Skeletal muscle satellite cell (primary cell): Measurements from ENCODE around the gene TBC1D8.
"Not testable (repeated sequence)": the region's sequence is repeated elsewhere in the genome, so short reads cannot be mapped to it uniquely, and the experiment has no call there.

Source experiments
- H3K27me3 ChIP-seq: 2 replicates; pipeline ENCODE4 v1.7.0; 2013; ENCODE audit warnings: low read length; ENCODE audit not compliant: control insufficient read depth, insufficient read depth
- H3K36me3 ChIP-seq: 2 replicates; pipeline ENCODE4 v1.7.0; 2013; ENCODE audit warnings: mild to moderate bottlenecking, control low read depth, low read length; ENCODE audit not compliant: insufficient read depth
- H3K4me1 ChIP-seq: 2 replicates; pipeline ENCODE4 v1.7.0; 2013; ENCODE audit warnings: low read length; ENCODE audit not compliant: control insufficient read depth, insufficient read depth
- H3K4me2 ChIP-seq: 2 replicates; pipeline ENCODE4 v1.7.0; 2013; ENCODE audit warnings: mild to moderate bottlenecking, low read length
- H3K4me3 ChIP-seq: 2 replicates; pipeline ENCODE4 v1.7.0; 2013; ENCODE audit warnings: low read length
- H3K9ac ChIP-seq: 2 replicates; pipeline ENCODE4 v1.7.0; 2013; ENCODE audit warnings: mild to moderate bottlenecking, low read depth, low read length, moderate library complexity
- H3K9me3 ChIP-seq: replicated peaks from 2 replicates; pipeline ENCODE4 v1.7.0; 2013; ENCODE audit warnings: mild to moderate bottlenecking, control low read depth, low read length

TBC1D8 gene

DNA sequence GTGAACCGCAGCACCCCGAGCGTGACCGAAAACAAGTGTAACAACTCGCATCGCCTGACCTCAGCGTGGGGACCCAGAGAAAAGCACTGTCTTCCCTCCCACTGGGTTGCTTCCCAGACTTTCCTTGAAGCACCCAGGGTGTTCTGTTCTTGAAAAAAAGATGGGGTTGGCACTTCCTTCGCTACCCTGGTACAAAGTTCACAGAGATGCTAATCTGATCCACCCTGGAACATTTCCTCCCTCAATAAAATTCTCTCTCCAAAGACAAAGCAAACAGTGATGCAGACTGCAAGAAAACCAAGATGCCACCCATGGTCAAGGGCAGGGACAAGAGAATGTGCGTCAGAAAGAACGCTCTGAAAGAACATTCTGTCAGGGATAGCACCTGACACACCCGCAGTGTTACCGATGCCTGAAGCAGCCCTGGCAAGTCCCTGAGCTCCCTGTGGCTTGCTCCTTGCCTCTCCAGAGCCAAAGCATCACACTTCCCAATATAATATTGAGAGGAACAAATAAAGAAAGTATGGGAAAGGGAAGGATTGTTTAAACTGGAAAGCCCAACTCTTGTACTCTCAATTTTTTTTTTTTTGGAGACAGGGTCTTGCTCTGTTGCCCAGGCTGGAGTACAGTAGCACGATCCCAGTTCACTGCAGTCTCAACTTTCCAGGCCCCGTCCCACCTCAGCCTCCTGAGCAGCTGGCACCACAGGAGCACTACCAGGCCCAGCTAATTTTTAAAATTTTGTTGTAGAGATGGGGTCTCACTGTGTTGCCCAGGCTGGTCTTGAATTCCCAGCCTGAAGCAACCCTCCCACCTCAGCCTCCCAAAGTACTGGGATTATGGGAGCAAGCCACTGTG lies 70.7 kb downstream of the TBC1D8 start:
- no peaks in the 10 kb centered on the region for H3K9me3 ChIP-seq
- no peak overlapping the region for H3K9ac ChIP-seq
- no peaks in the 10 kb centered on the region for H3K4me1 ChIP-seq
- H3K4me3 ChIP-seq, result no peak overlapping the region
- H3K4me2 ChIP-seq, result no peak overlapping the region
- H3K36me3 ChIP-seq, result peaks cover 7% of the 10 kb centered on the region
- no peaks in the 10 kb centered on the region for H3K27me3 ChIP-seq

DNA sequence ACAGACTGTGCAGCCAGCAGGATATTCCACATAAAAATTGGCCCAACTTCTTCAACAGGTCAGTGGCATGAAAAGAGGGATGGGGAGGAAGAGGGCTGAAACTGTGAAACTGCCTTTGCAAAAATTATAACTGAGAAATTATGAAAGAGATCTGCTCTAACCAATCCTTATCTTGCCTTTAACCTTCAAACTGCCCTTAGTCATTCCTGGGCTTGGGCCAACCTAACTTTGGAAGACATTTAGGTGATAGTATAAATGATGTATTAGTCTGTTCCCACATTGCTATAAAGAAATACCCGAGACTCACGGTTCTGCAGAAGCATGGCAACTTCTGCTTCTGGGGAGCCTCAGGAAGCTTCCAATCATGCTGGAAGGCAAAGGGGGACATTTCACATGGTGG lies 74.6 kb downstream of the TBC1D8 start:
- no peaks in the 10 kb centered on the region for H3K27me3 ChIP-seq
- no peaks in the 10 kb centered on the region for H3K9me3 ChIP-seq
- H3K36me3 ChIP-seq, result peaks cover 4% of the 10 kb centered on the region
- H3K4me3 ChIP-seq, result no peak overlapping the region
- H3K4me1 ChIP-seq, result no peaks in the 10 kb centered on the region
- H3K4me2 ChIP-seq, result no peak overlapping the region
- H3K9ac ChIP-seq, result no peak overlapping the region

DNA sequence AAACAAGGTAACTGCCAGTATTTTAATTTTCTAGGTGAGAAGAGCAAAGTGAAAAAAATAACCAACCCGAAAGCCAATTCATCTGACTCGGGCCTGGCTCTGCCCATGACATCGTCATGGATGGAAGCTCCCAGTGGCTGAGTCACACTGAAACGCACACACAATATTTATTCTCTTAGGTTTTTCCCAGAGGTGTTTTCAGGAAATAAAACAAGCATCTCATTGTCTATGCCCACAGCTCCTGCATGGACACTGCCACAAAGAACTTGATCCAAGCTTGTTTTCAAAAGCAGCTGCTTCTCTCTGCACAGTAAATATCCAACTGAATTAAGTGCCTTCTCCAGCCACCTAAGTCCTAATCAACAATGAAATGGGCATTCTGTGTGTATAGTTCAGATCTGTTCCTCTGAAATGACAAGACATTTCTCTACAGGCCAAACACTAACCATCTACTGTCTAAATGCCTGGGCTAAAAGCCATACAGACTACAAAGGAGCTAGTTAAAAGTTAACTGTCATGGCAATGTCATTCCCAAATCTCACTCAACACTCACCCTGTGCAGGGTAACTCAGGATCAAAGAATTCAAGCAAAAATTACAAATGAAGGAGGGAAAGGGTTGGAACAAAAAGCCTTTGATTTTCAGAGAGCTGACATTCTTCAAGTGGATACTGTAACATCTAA lies 86.2 kb downstream of the TBC1D8 start:
- peaks cover 15% of the 10 kb centered on the region for H3K36me3 ChIP-seq
- H3K4me2 ChIP-seq, result peak overlapping the region; percentile 59
- no peaks in the 10 kb centered on the region for H3K27me3 ChIP-seq
- no peak overlapping the region for H3K4me3 ChIP-seq
- H3K9me3 ChIP-seq, result no peaks in the 10 kb centered on the region
- H3K9ac ChIP-seq, result peak overlapping the region; percentile 28
- peaks cover 43% of the 10 kb centered on the region for H3K4me1 ChIP-seq

DNA sequence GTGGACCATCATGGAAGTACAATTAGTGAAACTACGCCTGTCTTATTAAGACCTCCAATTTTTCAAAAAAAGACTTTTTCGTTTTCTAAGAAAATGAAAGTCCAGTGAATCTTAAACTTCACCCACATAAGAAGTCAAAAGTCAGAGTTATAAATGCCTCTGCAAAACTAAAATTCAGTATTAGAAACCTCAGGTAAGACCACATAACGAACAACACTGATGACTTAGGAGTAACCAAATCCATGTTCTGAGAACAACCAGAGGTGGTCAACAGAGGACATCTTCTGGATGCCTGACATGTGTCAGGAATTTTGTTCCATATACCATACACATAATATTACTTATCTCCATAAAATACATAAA lies 86.7 kb downstream of the TBC1D8 start:
- Histone ChIP-seq H3K36me3 (peaks cover 15% of the 10 kb centered on the region), H3K27me3 (no peaks in the 10 kb centered on the region), H3K4me3 (no peak overlapping the region), H3K9ac (no peak overlapping the region), H3K4me1 (peaks cover 43% of the 10 kb centered on the region), H3K9me3 (no peaks in the 10 kb centered on the region), H3K4me2 (peak overlapping the region; percentile 59)

DNA sequence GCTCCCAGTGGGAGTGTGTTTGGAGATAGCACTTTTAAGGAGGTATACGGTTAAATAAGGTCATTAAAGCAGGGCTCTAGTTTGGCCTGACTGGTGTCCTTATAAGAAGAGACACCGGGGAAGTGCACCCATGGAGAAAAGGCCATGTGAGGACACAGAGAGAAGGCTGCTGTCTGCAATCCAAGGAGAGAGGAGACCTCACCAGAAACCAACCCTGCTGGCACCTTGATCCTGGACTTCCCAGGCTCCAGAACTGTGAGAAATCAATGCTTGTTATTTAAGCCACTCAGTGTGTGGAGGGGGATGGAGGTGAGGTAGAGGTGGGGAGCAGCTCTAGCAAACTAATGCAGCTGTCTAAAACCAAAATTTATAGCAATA lies 87.1 kb downstream of the TBC1D8 start:
- Histone ChIP-seq H3K9me3 (no peaks in the 10 kb centered on the region), H3K36me3 (peaks cover 17% of the 10 kb centered on the region), H3K4me2 (peak overlapping the region; percentile 59), H3K4me3 (no peak overlapping the region), H3K27me3 (no peaks in the 10 kb centered on the region), H3K9ac (peak overlapping the region; percentile 52), H3K4me1 (peaks cover 43% of the 10 kb centered on the region)

DNA sequence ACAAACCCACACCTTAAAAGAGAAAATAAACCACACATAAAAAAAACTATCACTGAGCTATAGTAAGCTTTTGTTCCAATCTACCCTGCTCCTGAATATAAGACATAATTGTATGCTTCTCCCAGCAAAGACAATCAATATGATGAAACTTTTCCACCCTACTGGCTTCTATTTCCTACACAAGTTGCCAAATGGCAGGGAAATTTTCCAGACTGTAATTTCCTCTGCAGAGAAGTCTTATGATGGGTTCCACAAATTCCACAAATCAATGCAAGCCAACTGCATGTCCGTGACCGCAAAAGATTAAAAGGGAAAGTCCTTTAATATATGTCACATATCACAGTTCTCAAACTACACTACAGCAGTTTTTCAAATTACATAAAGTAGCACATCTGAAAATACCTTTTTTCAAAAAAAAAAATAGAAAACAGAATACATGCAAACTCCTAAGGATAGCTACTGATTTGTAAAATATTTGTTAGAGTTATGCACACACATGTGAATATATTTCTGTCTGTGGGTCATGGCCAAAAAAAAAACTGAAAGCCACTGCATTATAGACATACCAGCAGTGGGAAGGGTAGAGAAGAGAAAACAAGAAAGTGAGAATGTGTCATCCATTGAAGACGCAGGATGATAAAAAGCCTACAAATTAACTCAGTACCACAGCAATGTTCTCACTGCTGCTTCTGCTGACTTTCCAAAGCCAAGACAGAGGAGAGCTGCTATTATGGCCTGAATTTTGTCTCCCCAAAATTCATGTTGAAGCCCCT lies 87.6 kb downstream of the TBC1D8 start:
- Histone ChIP-seq H3K4me1 (peaks cover 43% of the 10 kb centered on the region), H3K4me3 (no peak overlapping the region)

DNA sequence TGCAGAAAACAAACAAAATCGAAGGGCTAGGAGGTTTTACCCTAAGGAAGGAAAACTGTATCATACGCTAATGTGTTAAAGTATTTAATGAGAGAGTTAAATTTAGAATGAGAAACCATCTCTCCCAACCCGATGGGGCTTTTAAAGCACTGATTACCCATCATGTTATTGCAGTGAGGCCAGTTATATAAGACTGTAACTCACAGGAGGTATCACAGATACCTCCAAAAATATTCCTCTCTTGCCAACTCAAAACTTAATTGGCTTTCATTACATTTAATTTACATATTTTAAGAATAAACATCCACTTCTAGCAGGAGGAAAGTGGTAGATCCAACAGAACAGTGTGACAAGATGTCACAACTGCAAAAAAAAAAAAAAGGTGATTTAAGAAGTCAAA lies 92.8 kb downstream of the TBC1D8 start:
- Histone ChIP-seq H3K27me3 (no peaks in the 10 kb centered on the region), H3K4me2 (no peak overlapping the region), H3K9me3 (no peaks in the 10 kb centered on the region), H3K4me3 (no peak overlapping the region), H3K36me3 (peaks cover 31% of the 10 kb centered on the region), H3K4me1 (peaks cover 23% of the 10 kb centered on the region), H3K9ac (no peak overlapping the region)

More for the DNA sequence above, 87.6 kb downstream of the TBC1D8 start:
- Histone ChIP-seq H3K9ac (peak overlapping the region; percentile 52), H3K4me2 (peak overlapping the region; percentile 59), H3K27me3 (no peaks in the 10 kb centered on the region), H3K9me3 (no peaks in the 10 kb centered on the region), H3K36me3 (peaks cover 18% of the 10 kb centered on the region)

DNA sequence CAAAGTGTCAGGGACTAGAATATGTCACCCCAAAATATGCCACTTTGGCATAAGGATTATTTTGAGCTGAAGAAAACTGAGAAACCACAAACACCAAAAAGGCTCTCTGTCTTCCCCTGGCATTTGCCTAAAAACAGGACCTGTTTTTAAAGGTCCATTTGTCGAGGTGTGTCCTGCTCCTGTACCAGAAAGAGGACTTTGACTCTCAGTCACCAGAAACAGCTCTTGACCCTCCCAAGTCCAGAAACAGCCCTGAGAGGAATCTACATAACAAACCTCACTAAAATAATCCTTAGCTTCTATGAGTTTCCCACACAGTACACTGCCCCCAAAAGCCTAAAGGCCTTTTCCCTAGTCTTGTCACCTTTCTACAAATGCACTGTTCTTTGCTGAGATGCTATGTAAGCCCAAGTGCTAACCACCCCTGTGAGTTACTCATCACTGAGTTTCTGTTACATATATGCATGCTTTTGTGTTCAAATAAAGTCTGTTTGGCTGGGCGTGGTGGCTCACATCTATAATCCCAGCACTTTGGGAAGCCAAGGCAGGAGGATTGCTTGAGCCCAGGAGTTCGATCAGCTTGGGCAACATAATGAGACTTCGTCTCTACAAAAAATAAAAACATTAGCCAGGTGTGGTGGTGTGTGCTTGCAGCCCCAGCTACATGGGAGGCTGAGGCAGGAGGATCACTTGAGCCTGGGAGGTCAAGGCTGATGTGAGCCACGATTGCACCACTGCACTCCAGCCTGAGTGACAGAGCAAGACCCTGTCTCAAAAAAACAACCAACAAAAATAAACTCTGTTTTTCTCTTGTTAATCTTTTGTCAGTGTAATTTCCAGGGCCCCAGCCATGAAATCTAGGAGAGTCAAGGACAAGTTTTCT lies 93.9 kb downstream of the TBC1D8 start:
- Histone ChIP-seq H3K9me3 (no peaks in the 10 kb centered on the region), H3K4me2 (no peak overlapping the region), H3K36me3 (peaks cover 37% of the 10 kb centered on the region), H3K27me3 (no peaks in the 10 kb centered on the region), H3K4me1 (peaks cover 15% of the 10 kb centered on the region), H3K4me3 (no peak overlapping the region), H3K9ac (no peak overlapping the region)

DNA sequence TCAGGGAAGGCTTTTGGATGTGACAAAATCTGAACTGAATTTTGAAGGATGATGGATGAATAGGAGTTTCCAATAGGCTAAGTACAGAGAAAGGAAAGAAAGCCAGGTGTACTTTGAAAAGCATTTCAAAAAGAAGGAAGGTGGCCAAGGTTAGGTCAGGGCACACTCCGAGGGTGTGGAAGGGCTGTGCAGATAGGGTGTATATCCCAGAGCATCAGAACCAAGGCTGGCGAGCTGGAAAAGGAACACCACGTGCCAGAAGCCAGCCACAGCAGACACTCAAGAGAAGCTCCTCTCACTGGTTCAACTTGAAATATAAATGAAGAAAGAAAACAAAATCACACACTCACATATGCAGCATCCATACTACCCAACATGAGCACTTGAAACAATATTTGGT lies 98.1 kb downstream of the TBC1D8 start:
- no peaks in the 10 kb centered on the region for H3K9me3 ChIP-seq
- H3K4me1 ChIP-seq, result peaks cover 2% of the 10 kb centered on the region
- no peaks in the 10 kb centered on the region for H3K27me3 ChIP-seq
- H3K4me2 ChIP-seq, result no peak overlapping the region
- peaks cover 66% of the 10 kb centered on the region for H3K36me3 ChIP-seq
- no peak overlapping the region for H3K4me3 ChIP-seq
- H3K9ac ChIP-seq, result no peak overlapping the region

DNA sequence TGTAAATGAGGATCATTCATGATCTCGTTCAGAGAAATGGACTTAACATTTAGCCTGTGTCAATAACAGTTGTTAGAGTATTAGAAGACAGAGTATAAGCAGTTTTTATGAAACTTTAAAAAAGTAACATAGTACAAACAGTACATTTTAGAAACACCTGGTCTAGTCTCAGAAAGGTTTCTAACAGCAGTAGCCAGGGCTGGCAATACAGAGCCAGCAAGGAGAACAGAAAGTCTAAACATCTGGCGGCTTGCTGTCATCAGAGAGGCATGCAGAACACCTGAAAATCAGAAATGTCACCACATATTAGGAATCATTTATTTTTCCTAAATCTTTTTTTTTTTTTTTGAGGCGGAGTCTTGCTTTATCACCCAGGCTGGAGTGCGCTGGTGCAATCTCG lies 99.0 kb downstream of the TBC1D8 start:
- Histone ChIP-seq H3K27me3 (no peaks in the 10 kb centered on the region), H3K9me3 (no peaks in the 10 kb centered on the region), H3K36me3 (peaks cover 65% of the 10 kb centered on the region), H3K4me3 (no peak overlapping the region), H3K9ac (no peak overlapping the region), H3K4me1 (peaks cover 12% of the 10 kb centered on the region), H3K4me2 (no peak overlapping the region)

DNA sequence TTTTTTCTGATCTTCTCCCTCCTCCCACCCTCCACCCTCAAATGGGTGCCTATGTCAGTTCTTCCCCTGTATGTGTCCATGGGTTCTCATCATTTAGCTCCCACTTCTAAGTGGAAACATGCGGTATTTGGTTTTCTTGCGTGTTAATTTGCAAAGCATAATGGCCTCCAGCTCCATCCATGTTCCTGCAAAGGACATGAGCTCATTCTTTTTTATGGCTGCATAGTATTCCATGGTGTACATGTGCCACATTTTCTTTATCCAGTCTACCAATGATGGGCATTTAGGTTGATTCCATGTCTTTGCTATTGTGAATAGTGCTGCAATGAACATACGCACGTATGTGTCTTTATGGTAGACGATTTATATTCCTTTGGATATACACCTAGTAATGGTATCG lies 100.3 kb downstream of the TBC1D8 start:
- not testable (repeated sequence) for H3K9ac ChIP-seq, H3K27me3 ChIP-seq, H3K4me3 ChIP-seq, H3K9me3 ChIP-seq, H3K4me2 ChIP-seq
- Histone ChIP-seq H3K4me1 (peaks cover 14% of the 10 kb centered on the region), H3K36me3 (peaks cover 60% of the 10 kb centered on the region)
